ENCODE data around the gene CHMP1A.
"Not testable (repeated sequence)": the region's sequence is repeated elsewhere in the genome, so short reads cannot be mapped to it uniquely, and the experiment has no call there.

Gene CHMP1A

GRCh38 chr16:89656435-89657121 lies 930 bp downstream of the CHMP1A start:
- DNase-seq: no peak

- no peak for DNase-seq
These were observed 2.4 kb downstream of the CHMP1A start for GRCh38 chr16:89655062-89655643.

GRCh38 chr16:89653656-89654295 lies 3.7 kb downstream of the CHMP1A start:
- DNase-seq: no peak

GRCh38 chr16:89651584-89651983 lies 5.9 kb downstream of the CHMP1A start:
- DNase-seq: no peak

GRCh38 chr16:89646906-89647305 lies 10.6 kb downstream of the CHMP1A start:
- DNase-seq: no peak

GRCh38 chr16:89646270-89646669 lies 11.2 kb downstream of the CHMP1A start:
- DNase-seq: no peak

- DNase-seq: no peak
These were observed 12.4 kb downstream of the CHMP1A start for GRCh38 chr16:89645122-89645521.

- no peak for DNase-seq
These were observed 13.7 kb downstream of the CHMP1A start for GRCh38 chr16:89643769-89644300.

- no peak for DNase-seq
These were observed 14.9 kb downstream of the CHMP1A start for GRCh38 chr16:89642574-89642973.

- no peak for DNase-seq
These were observed 15.9 kb downstream of the CHMP1A start for GRCh38 chr16:89641458-89642119.

GRCh38 chr16:89639385-89639784 lies 18.1 kb downstream of the CHMP1A start:
- no peak for DNase-seq

GRCh38 chr16:89638455-89638854 lies 19.1 kb downstream of the CHMP1A start:
- no peak for DNase-seq

- no peak for DNase-seq
These were observed 20.1 kb downstream of the CHMP1A start for GRCh38 chr16:89637379-89637778.

GRCh38 chr16:89636663-89637062 lies 20.8 kb downstream of the CHMP1A start:
- DNase-seq: no peak

GRCh38 chr16:89634463-89635385 lies 22.8 kb downstream of the CHMP1A start:
- DNase-seq: not testable (repeated sequence)

GRCh38 chr16:89633064-89633631 lies 24.4 kb downstream of the CHMP1A start:
- no peak for DNase-seq

GRCh38 chr16:89629827-89630610 lies 27.5 kb downstream of the CHMP1A start:
- DNase-seq: no peak

- DNase-seq: no peak
These were observed 32.4 kb downstream of the CHMP1A start for GRCh38 chr16:89624777-89625761.

GRCh38 chr16:89623511-89624261 lies 33.8 kb downstream of the CHMP1A start:
- DNase-seq: no peak
